HG02970 (cell line): ENCODE measurements around the gene RER1.

ENCODE experiments used
- ATAC-seq: cut with Tn5 transposase; IDR thresholded peaks from one replicate; pipeline ENCODE4 v1.9.1; 2021; ENCODE audit warnings: mild to moderate bottlenecking, moderate library complexity, moderate number of reproducible peaks; ENCODE audit not compliant: unreplicated experiment, low FRiP score

RER1 gene

DNA sequence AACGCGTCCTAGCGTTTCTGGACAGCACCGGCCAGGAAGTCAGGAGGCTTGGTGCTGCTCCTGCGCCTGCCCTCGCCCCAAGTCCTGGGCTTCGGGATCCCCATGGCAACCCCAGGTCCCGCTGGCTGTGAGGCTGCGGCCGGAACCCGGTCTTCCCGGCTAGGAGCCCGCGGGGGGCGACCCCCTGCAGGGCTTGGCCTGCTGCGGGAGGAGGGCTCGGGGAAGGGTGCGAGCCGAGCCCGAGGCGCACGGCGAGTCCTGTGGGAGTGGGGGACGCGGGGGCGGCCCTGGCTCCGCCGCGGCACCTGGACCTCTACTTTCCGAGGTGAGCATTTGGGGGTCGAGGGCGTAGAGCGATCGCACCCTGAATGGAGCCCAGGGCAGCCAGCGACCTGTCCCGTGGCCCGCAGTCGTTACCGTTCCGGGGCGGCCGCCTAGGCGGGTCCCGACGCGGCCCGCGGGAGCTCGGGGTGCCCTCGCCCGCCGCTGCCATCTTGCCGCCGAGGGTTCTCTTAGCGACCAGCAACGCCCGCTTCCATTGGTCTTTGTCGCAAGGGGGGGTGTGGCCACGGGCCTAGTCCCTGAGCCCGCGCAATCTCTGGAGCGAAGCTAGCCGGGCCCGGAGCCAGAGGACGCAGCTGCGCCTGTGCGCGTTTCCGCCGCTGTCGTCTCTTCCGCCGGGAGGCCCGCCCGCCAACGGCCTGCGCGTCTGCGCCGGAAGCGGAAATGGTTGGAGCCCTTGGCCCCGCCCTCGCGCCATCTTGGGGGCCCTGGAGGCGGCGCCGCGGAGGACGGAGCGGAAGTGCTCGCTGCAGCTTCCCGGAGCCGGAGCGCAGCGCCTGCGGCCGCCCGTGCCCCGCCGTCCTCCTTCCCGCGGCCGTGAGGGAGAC is at the start of gene RER1, which contains the start of gene MORN1:
TSS of gene RER1 (plus strand) at position 801 of the 890 bp plus-strand sequence. CDS start 3,950 bp downstream, outside the sequence.
TSS of gene MORN1 (minus strand) at position 514 of the 890 bp plus-strand sequence. CDS start at position 493, 21 bp downstream.
- ATAC-seq, result peak; percentile 95

GRCh38 chr1:2342384-2343022 is 49.1 kb upstream of the RER1 start:
- ATAC-seq, result no peak

GRCh38 chr1:2343023-2343935 is 48.4 kb upstream of the RER1 start:
- ATAC-seq, result no peak

DNA sequence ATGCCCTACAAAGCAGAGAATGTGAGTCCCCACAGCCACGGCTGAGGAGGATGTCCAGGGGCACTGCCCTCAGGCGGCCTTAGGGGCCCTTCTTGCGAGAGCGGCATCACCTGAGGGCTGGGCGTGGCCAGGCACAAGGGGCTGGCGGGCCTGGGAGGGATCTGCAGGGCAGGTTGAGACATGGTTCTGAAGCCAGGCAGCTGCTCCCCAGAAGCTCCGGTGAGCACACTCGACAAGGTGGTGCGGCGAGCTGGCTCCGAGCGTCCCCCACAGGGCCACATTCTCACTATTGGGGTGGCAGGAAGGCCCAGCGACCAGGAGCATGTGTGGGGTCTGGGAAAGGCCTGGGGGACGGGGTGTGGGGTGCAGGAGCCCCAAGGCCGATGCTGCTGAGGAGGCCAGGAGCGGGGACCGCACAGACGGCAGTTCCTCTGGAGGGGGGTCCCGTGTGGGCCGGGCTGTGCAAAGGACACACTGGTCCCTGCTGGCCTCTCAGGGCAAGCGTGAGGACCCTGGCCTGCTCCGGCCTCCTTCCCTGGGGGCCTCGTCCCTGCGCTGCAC is 47.4 kb upstream of the RER1 start:
- ATAC-seq, result no peak

DNA sequence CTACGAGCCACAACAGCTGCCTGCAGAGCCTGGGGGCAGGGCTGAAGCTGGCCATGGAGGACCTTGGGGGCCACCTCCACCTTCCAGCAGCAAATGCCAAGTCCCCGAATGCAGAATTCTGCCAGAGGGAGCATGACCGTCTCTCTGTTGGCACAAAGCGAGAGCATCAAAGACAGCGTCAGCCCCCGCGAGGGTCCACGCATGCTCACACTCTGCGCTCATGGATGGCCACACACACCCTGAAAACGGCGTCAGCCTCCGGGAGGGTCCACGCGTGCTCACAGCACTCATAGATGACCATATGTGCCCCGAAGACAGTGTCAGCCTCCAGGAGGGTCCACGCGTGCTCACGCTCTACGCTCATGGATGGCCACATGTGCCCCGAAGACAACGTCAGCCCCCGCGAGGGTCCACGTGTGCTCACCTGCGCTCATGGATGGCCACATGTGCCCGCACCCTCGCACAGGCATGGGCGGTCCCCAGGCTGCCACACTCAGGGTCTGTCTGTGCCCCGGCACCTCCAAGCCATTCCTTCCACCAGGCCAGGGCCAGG is 46.8 kb upstream of the RER1 start:
- no peak for ATAC-seq

DNA sequence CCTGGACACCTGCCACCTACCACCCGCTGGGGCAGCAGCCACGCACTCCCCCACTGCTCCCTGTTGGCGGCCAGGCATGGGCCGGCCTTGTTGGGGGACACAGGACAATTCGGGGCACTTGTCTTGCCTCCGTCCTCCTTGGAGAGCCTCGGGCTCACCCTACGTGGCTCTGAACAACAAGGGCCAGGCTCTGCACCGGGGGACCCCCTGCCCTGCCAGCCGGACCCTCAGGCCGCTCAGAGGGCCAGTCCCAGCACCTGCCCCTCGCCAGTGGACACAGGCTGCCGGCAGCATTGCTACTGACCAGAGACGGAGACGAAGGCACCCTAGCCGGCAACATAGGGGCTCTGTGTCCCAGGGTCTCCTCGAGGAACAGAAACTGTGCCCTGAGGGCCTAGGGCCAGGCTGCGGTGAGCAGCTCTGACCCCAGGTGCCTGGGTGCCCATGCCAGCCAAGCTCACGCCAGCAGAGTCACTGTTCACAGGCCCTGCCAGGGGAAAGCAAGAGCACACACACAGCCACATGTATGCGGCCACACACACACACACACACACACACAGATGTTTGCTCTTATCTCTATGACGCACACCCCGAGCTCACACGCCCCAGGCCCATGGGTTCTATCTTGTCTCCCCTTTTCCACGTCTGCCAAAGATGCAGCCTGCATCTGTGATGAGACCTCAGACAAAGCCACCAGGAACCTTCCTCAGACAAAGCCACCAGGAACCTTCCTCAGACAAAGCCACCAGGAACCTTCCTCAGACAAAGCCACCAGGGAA is 46.2 kb upstream of the RER1 start:
- no peak for ATAC-seq

DNA sequence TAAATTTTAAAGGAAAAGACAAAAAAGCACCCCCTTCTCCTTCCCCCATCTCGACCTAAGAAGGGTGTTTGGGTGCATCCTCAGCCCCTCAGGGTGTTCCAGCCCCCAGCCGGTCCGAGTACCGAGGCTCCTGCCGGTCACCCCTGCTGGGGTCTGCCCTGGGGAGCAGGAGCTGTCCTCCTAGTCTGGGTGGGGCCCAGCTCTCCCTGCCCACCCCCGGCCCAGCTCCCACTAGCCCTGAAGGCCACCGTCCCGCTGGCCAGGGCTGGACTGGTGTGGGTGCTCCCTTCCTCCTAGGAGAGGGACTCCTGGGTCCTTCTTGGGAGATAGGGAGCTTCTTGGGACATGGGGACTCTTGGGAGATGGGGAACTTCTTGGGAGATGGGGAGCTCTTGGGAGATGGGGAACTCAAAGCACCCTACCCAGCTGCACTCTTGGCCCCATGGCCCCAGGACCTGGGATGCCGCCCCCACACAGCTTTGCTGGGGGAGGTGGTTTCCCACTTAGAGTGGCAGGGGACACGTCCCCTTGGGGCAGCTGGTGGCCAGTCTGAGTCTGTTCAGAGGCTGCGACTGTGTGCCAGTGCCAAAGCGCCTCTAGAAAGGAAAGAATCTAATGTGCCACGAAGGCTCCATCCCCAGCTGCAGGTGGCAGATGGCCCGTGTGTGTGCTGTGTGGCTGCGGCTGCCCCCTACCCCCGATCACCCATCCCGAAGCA is 44.8 kb upstream of the RER1 start:
- no peak for ATAC-seq

GRCh38 chr1:2347409-2347785 is 44.2 kb upstream of the RER1 start:
- ATAC-seq, result no peak

DNA sequence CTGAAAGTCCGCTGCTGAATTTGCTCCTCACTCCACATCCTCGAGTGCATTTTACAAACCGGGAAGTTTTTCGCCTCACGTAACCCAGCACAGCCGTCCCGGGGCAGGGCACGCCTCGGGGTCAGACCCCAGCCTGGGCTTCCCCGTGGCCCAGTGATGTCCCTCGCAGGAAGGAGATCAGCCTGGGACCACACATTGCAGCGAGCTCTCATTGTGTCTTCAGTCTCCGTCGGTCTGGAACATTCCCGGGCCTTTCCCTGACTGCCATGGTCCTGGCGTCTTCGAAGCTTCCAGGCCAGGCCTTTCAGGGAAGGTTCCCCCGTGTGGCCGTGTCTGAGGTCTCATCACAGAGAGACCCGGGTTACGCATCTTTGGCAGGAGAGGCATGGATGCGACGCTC is 43.7 kb upstream of the RER1 start:
- ATAC-seq, result no peak

GRCh38 chr1:2348346-2349325 is 43.0 kb upstream of the RER1 start:
- ATAC-seq, result no peak

DNA sequence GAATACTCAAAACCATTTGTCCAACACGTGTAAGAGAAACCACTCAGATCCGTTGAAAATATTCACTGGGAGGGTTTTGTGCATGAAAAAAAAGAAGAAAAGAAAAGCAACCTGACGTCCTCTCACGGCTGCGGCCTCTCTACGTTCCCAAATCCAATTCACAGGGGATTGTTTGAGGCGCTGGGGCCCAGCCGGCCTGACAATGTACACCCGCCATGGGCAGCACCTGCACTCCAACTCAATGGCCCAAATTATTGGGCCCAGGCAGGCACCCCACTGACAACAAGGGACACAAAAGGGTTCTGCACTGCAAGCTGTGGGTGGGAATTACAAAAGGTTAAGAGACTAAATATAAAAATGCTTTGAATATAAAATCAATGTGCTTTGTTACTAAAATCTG is 41.8 kb upstream of the RER1 start:
- ATAC-seq, result no peak

GRCh38 chr1:2350501-2350900 is 41.1 kb upstream of the RER1 start:
- ATAC-seq, result no peak

DNA sequence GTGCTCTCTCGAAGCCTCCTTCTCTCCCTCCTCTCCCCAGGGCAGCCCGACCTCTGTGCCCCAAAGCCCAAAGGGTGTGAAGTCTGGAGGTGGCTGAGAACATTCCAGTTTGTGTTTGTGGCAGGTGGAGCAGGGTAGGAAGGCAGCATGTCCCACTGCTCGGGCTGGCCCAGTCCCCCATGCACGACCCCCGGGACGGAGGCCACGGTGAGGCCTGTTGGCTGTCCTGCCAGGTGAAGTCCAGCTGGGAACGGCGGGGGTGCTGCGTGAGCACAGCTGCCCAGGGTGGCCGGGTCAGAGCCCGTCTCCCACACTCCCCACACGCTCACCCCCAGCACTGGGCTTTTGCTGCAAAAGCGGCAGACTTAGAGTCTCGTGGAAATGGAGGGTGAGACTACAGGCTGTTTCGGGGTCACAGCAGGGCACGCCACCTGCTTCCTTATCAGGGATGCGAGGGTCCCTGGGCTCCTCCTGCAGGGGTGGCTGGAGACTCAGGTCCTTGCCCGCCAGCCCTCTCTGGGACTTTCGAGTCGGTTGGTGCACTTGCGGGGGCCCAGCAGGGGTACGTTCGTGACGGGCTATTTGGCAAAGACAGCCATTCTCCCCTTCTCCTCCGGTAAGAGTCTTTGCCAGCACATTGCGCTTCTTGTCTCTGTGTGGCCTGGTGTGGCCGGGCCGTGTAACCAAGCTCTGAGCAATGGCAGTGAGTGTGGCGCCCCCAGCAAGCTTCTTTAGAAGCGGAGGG is 40.6 kb upstream of the RER1 start:
- no peak for ATAC-seq

GRCh38 chr1:2351723-2352122 is 39.9 kb upstream of the RER1 start:
- ATAC-seq, result no peak

- ATAC-seq, result no peak
These were observed 39.2 kb upstream of the RER1 start for GRCh38 chr1:2352341-2352896.

DNA sequence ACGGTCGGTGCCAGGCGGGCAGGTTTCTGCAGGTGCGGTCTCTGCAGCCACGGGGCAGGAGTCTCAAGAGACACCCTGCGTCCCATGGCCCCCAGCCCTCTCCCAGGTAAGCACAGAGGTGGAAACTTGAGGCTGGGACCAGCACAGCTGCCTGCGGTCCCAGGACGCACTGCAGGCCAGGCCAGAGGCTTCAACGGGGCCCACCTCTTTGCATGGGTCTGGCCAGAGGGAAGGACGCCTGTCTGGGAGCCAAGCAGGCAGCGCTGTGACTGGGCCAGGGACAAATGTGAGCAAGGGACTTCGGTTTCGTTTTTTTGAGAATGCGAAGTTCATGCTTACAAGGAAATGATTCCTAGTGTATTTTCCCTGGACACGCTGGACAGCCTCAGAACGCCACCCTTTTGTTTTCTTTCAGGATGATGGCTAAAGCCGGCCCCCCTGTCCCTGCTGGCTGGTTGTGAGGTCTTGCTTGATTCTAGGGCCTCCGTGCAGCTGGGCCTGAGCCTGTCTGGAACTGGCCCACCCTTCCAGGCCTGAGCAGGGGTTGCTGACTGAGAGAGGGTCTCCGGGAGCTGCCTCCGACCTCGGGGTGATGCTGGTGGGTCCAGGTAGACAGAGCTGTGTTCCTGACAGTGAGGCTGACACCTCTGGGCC is 38.6 kb upstream of the RER1 start:
- ATAC-seq, result no peak
